Dedifferentiated amniotic fluid mesenchymal stem cell (primary cell): ENCODE results near the gene ERICH6B.
A peak's percentile ranks its signal among the peaks of the same experiment; 100 is the strongest.

Experiments used
- DNase-seq: peaks from one replicate; pipeline ENCODE4 v3.0.0-alpha.2; 2016; ENCODE audit errors: extremely low spot score

Gene ERICH6B

DNA sequence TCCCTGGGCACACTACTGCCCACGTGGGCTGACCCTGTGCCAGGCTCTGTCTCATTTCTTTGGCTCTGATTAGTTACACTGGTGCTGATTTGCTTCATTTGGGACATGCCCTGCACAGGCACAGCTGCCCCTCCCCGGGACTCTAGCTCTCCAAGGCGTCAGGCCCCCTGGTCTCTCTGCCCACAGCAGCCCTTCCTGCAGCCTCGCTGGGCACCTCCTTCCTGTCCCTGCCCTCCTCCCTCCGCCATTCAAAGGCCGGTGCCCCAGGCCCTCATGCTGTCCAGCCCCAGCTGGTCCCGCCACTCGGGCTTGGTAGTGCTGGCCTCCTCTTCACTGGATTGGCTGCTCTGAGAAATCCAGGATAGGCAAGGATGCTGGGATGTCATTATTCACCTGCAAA lies 73.1 kb downstream of the ERICH6B start:
- DNase-seq = no peak

DNA sequence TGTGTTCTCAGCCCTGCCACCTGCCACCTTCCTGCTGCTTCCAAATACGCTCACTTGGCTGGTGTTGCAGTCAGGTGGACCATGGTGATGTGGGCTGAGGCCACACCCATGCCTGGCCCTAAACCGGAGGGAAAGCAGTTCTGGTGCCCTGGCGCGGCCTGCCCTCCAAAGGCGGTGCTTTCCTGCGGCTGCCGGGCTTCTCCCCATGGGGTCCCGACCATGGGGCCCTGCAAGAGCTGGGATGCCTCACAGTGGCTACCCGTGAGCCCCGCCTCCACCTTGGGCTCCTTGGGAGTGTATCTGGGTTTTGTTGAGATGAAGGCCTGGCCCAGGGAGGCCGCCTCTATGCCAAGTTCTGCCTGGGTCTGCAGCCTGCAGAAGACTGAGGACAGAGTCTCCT lies 73.7 kb downstream of the ERICH6B start:
- DNase-seq = no peak

DNA sequence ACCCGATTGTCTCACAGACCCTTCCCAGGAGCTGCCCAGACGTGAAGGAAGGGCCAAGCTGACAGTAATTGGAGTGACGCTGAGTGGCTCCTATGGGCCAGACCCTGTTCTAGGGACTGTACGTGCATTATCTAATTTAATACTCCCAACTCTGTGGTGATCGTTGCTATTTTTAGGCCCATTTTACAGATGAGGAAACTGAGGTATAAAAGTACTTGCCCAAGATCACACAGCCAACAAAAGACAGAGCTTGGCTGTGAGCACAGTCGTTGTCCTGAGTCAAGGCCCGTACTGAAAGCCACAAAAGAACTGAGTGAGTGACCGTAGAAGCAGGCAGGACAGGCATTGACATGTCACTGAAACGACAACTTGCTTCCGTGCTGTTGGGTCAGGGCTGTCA lies 74.7 kb downstream of the ERICH6B start:
- no peak for DNase-seq

DNA sequence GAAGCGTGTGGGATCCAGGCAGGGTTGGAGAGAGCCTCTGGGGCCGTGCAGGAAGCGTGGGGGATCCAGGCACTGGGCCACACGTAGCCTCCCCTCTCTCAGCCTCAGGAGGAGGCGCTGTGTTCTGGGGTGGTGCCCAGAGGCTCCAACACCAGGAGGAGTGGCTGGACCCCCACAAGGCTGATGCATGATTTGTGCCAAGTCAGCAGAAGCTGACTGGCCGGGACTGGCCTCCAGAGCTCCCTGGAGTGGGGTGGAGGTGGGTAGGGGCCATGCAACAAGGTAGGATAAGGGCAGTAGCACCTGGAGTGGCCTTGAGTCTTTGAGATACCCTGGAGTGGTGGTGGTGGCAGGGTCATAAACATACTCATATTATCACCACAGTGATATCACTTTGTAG lies 75.3 kb downstream of the ERICH6B start:
- no peak for DNase-seq

DNA sequence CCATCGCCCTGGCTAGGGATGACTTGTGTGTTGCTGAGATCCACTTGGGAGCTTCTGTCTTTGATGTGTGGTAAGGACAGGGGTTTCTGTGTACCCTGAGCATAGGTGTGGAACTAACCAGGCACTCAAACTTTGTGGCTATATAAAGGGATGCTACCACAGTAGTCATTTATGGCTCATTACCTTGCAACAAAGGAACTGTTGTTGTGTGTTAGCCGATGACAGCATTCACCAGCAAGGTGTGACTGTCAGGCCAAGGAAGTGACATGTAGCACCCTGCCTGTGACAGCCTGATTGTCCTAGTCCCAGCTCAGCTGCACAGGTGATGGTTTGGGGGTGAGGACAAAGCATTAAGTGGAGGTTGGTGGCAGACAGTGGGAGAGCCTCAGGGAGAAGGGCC lies 77.2 kb downstream of the ERICH6B start:
- DNase-seq = no peak

DNA sequence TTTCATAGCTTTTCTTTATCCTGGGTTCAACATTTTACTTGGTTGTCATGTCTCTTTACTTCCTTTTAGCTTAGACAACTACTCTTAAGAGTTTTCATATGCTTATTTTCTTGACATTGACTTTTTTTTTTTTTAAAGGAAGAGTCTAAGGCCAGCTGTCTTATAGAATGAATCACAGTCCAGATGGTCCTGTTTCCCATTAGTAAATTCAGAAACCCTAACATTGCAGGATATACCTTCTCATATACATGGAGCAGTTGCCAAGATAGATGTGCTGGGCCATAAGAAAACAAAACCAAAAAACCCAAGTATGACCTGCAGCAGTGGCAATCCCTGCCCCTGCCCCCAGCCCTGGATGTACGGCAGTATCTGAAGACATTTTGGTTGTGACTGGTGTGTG lies 78.0 kb downstream of the ERICH6B start:
- DNase-seq = no peak

DNA sequence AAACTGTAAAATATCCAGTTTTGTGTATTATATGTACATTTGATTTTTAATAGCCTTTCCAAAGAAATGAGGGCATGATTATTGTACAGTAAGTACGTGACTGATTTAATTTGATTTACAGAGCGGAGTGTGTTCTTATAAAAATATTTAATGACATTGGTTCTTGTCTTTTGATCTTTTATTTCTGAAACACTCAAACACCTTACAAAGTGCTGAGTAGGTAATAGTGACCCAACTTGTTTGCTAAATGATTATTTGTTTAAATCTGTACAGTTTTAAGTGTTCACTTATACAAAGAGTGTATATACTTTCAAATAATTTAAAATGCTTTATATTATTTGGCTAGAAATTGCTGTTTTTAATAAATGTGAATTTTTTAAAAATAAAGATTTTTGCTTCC lies 79.3 kb downstream of the ERICH6B start:
- DNase-seq = no peak

DNA sequence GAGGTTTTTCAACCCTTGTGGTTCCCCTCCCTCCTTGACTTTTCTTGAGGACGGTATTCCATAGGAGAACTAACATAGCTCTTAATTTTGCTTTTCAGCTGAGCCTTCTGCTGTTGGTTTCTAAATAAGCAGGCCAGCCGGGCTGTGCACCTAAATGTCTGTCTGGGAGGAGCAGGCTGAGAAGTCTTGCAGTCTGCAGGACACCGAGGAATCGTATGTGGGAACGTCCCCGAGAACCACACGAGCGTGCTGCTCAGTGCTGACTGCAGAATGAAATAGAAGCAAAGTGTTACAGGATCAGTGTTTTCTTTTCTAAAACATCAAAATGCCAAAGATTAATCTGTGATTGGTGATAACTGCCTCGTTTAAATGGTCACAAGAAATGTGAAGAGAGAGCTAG lies 80.9 kb downstream of the ERICH6B start:
- DNase-seq = no peak

DNA sequence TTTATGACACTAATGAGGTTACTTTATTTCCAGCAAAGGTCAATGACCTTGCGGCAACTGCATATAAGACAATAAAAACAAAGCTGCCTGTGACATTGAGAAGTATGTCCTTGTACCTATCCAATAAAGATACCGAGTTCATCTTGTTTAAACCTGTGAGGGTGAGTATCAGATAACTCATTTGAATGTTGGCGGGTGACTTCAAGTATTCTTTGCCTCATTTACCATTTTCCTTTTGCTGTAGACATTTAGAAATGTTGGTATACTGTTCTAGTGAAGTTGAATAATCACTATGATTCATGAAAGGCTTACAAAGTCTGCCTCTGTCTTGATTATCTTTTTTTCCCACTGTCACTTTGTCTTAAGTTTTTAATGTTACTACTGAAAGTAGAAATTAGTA lies 85.8 kb downstream of the ERICH6B start:
- no peak for DNase-seq

DNA sequence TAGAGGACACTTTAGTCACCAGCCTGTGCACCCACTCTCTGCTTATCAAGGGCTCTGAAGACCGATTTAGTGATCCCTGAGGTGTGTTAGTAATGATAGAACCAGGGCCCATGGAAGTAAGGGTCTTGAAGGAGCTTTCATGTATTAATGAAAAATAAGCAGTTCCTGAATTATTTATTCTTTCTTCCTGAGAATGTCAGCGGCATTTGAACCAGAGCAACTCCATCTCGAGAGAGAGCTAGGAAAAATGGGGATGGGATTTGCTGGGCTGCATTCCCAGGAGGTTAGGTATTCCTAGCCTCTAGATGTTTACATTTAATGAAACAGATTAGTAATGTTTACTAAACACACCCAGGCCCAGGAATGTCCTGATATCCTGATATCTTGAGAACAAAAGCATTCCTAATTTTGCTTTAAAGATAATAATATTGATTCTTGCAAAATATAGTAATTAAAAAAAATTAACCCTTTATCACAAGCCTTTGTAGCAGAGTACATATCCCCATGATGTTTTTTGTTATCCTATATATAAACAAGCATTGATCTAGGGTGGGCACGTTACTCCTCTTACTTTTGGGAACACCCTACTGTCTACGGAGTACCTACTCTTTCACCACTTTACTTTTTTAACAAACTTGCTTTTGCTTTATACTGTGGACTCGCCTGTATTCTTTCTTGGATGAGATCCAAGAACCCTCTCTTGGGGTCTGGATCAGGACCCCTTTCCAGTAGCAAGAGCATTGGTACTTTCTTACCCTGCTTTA lies 87.7 kb downstream of the ERICH6B start:
- no peak for DNase-seq

DNA sequence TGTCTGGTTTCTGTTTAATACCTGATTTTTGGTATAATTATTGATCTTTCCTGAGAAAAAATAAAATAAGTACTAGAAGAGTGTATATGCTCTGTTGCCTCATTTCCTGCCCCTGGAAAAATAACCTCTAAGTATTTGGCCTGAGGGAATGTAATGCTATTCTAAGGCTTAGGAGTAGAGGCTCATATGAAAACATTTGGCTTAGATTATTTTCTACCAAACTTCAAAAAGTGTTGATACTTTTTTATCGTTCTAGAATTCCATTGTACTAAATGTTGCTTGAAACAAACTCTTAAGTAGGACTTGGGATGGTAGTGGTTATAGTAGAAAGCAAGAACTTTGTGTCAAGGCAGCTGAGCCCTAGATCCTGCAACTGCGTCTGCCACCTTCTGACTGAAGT lies 93.0 kb downstream of the ERICH6B start:
- DNase-seq = peak; percentile 80

DNA sequence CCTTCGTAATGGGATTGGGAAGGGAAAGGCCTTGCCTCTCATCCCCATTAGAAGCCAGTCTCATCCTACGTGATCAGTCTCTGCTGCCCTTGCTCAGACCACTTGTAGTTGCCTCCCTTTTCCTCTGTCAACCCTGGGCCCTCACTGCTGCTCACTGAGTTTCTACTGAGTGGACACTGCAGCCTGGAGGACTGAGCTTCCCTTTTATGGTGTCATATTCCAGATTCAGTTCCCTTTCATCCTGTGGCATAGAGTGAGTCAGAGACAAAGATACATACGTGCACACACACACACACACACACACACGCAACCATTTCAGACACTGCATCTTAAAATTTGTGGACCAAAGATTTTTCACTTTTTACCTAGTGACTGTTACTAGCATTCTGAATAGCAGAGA lies 94.2 kb downstream of the ERICH6B start:
- peak; percentile 81 for DNase-seq

DNA sequence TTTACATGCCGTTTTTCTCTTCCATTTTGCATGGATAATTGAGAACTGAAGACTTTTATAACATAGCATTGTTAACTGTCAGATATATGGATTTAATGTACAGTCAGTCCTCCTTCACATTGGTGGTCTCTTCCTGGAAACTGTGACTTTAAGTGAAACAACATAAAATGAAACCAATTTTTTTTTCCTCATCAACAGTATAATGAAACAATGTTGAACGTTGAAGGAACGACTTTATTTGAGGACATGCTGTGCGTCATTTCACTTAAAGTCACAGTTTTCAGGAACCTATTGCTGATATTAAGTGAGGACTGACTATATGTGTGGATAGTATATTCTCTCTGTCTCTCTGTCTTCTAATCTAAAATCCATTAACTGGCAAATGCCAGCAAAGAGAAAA lies 96.0 kb downstream of the ERICH6B start:
- DNase-seq = no peak

DNA sequence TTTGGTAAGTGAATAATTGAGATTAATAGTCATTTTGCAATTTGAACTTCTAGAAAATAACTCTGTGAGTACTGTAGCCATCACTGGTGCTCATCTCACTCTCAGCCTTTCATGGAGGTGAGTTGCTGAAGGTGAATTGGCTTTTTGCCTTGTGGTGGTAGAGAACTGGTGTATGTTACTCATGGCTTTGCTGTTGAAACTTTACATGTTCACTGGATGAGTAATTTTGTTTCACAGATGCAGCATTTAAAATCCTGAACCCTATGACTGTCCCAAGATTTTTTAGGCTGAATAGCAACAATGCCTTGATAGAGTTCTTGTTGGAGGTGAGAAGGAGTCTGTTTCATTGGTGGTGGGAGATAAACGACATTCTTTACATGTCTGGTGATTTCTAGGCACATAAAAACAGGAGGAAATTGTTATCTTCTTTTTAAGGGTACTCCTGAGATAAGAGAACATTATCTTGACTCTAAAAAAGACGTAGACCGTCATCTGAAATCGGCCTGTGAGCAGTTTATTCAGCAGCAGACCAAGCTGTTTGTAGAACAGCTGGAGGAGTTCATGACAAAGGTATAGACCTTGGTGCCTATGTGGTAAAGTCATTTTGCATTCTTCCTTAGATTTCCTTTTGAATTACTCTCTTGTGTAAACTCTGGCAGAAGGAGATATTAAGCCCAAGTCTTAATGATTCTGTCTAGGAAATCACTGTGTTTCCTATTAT lies 96.9 kb downstream of the ERICH6B start:
- DNase-seq = no peak

DNA sequence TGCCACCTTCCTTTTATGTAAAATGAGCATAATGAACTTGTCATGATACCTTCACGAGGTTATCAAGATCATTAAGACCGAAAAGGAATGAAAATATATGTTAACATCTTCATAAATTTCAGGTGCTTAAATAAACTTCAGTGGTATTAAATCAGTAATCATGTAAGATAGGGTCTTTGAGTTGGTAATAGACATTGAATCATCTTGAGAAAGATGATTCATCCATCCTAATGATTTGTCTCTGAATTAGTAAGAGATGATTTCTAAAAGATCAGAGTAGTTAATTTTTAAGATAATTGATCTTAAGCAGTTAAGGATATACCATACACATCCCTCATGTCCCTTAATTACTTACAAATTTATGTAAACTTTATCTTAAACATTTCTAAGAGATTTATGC lies 98.8 kb downstream of the ERICH6B start:
- no peak for DNase-seq

DNA sequence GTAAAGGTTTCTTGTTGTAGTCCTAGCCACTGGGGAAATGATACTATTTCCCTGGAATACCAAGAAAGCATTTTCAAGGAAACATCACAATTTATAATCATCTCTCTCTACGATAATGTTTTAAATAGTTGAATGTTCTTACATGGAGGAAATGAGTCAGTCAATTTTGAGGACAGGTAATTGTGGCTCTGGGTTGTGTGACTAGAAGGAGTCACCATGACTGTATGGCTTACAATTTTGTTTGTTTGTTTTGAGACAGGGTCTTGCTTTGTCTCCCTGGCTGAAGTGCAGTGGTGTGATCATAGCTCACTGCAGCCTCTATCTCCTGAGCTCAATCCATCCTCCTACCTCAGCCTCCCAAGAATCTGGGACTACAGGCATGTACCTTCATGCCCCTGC lies 103.4 kb downstream of the ERICH6B start:
- no peak for DNase-seq

DNA sequence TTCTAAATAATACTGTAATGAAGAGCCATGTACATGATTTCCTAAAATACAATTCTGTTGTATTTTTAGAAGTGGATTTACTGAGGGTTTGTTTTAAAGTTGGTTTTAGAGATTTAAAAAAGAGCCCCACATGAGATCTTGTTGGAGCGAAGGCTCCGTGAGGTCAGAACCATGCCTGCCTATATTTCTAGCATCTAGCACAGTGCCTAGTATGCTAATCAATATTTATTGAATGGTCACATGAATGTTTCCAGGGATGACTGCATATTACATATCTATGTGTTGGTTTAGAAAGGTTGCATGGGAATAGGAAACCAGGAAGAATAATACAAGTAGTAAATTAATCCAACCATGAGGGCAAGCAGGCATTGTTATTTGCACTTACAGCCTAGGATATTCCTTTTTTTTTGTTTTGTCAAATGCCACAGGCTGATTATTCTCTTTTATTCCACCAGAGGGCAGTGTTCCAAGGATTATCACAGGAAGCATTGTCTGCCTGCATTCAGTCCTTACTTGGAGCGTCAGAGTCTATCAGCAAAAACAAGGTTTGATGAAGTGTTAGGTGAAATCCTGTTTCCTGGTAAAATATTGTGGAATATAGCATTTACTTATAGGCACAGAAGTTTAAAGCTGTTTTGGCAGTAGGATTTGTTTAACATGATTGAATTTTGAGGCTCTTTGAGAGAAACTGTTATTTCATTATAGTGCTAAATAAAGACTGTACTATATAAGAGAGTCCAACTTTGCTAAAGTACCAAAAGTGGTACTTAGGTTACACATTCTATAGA lies 104.0 kb downstream of the ERICH6B start:
- DNase-seq = peak; percentile 77

DNA sequence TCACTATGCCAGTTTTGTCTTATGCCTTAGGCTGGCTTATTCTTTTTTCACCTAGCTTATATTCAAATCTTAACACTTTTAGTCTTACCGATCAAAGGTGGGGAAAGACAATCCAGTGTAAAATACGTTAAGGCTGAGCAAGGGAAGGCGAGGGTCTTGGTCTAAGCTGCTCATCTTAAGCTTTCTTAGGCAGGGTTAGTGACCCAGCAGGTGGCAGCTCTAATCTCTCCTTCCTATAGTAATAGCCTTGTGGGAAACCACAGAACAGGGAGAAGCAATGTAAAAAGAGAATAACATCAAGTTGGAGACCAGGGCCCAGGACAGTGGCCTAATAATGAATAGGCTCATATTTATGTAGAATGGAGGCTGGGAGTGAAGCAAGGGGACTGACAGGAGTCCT lies 104.9 kb downstream of the ERICH6B start:
- DNase-seq = no peak

DNA sequence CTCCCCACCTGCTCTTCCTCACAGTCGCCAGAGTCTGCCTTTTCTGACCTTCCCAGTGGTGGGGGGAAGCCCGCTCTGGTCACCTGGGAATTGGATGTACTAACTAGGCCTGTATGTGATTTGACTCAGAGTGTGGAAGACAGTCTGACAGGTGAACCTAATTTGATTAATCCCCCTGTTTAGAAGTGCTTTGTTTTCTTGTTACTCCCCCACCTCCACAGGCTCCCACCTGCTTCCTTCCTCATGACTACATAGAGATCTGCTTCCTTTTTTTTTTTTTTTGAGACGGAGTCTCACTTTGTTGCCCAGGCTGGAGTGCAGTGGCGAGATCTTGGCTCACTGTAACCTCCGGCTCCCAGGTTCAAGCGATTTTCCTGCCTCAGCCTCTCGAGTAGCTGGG lies 106.8 kb downstream of the ERICH6B start:
- DNase-seq = no peak

DNA sequence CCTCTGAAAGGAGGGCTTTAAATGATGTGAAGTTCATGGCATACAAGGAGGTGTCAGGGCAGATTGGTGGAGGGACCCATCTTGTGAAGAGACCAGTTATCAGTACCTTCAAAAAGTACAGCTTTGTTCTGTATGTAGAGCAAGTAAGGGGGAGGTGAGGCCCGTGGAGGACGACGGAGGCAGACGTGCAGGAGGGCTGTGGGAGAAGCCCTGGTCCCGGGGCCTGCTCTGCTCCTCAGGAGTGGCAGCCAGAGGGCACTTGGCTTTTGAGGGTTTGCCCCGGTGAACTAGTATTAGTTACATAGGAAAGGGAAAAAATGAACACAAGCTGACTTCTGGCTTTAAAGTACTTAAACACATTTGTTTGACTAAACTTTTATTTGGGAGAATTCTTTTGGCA lies 108.7 kb downstream of the ERICH6B start:
- DNase-seq = no peak

DNA sequence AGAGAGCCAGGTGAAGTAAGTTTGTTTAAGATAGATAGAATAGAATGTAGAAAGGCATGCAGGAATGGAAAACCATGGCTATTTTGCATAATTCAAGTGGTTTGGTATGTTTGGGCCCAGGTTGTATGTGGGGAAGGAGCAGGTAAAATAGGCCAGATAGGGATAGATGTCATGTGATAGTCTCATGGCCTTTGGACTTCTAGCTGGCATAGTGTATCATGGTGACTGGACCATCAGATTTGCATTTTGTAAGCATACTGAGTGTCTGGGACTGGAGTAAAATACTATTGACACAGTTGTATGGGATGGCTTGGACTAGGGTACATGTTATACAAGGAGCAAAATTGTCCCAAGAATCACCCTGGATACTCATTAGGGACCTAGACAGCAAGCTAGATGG lies 111.9 kb downstream of the ERICH6B start:
- DNase-seq = no peak

DNA sequence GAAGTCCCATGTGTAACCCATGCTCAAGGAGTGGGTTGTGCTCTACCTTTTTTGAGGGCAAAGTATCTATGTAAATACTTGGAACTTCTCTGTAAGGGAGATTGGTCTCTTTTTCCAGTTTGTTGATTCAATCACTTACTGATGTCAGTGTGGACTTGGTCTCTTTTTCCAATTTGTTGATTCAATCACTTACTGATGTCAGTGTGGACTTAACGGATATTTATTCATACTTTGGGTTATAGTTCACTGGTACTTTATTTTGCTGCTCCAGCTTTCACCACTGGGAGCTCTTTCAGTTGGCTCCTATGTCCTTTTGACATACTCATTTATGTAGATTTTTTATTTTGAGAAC lies 114.4 kb downstream of the ERICH6B start:
- no peak for DNase-seq
